H1 (cell line): ENCODE measurements around the gene EPHA2. TPM values are rescaled to one million over a fixed set of nuclear protein-coding genes. Genes with fewer than 3 reads are reported as not detected.

Experiments used
- CTCF ChIA-PET: fragments of 300-600 bp; sonication (Branson Sonifier 250); formaldehyde crosslinking; loops from one replicate; lab custom pipeline; 2021; ENCODE audit not compliant: partially characterized antibody; lab: Charles Lee
- POLR2A ChIA-PET: fragments of 300-600 bp; sonication (Branson Sonifier 250); formaldehyde crosslinking; loops from one replicate; lab custom pipeline; 2021; ENCODE audit warnings: inconsistent platforms; ENCODE audit not compliant: partially characterized antibody; lab: Charles Lee
- DNase-seq, 2 experiments: peaks; one replicate each; pipeline versions ENCODE4 v3.0.0 to v3.0.0-alpha.2; 2010 to 2022; ENCODE audit warnings: low spot score in 2 of 2, low read depth in 1 of 2, mixed read lengths in 1 of 2
- FAIRE-seq: peaks from 2 replicates; lab custom pipeline; 2011; peaks lifted over from hg19 to GRCh38; lab: Jason Lieb, UNC
- H2AFZ ChIP-seq: 2 replicates; pipeline ENCODE4 v1.8.1; 2012; ENCODE audit warnings: low read length, inconsistent platforms
- H2AK5ac ChIP-seq: 2 replicates; pipeline ENCODE4 v1.6.1; 2013; ENCODE audit warnings: low read depth, low read length
- H2BK120ac ChIP-seq: replicated peaks from 2 replicates; pipeline ENCODE3; 2013; ENCODE audit warnings: low read depth, low read length, inconsistent platforms
- H2BK12ac ChIP-seq: 2 replicates; pipeline ENCODE4 v1.6.1; 2013; ENCODE audit warnings: low read depth, low read length
- H2BK15ac ChIP-seq: 2 replicates; pipeline ENCODE4 v1.6.1; 2013; ENCODE audit warnings: low read length
- H2BK20ac ChIP-seq: 2 replicates; pipeline ENCODE4 v1.6.1; 2013; ENCODE audit warnings: low read length
- H2BK5ac ChIP-seq: 2 replicates; pipeline ENCODE4 v1.6.1; 2013; ENCODE audit warnings: low read depth, low read length
- H3K14ac ChIP-seq: 2 replicates; pipeline ENCODE4 v1.6.1; 2013; ENCODE audit warnings: inconsistent platforms; ENCODE audit not compliant: insufficient read length
- H3K18ac ChIP-seq: 2 replicates; pipeline ENCODE4 v1.6.1; 2013; ENCODE audit warnings: low read length; ENCODE audit errors: extremely low read depth
- H3K23ac ChIP-seq: 2 replicates; pipeline ENCODE4 v1.6.1; 2013; ENCODE audit warnings: inconsistent platforms; ENCODE audit not compliant: insufficient read length
- H3K23me2 ChIP-seq: 2 replicates; pipeline ENCODE4 v1.6.1; 2013; ENCODE audit warnings: low read depth, low read length
- H3K27ac ChIP-seq: 2 replicates; pipeline ENCODE4 v1.6.1; 2011; ENCODE audit warnings: low read depth, low read length, inconsistent platforms
- H3K27me3 ChIP-seq, 4 experiments: replicated peaks in 1 of 4; 1 replicate in 1 of 4; 2 replicates in 3 of 4; pipeline versions ENCODE4 v1.6.1 to v1.8.1; 2011 to 2013; ENCODE audit warnings: low read length in 3 of 4, mild to moderate bottlenecking in 3 of 4, inconsistent platforms in 2 of 4, mixed read lengths in 2 of 4, moderate library complexity in 1 of 4; ENCODE audit not compliant: control insufficient read depth in 3 of 4, insufficient read depth in 3 of 4; ENCODE audit errors: extremely low read depth in 1 of 4
- H3K36me3 ChIP-seq, 4 experiments: 2 replicates each; pipeline versions ENCODE4 v1.6.1 to v1.8.1; 2011 to 2013; ENCODE audit warnings: mild to moderate bottlenecking in 4 of 4, low read length in 3 of 4, moderate library complexity in 2 of 4, control low read depth in 1 of 4, inconsistent platforms in 1 of 4; ENCODE audit not compliant: insufficient read depth in 4 of 4, control insufficient read depth in 2 of 4
- H3K4ac ChIP-seq: replicated peaks from 2 replicates; pipeline ENCODE3; 2013; ENCODE audit warnings: low read length, low read depth, mixed read lengths, inconsistent platforms; ENCODE audit not compliant: insufficient read length
- H3K4me1 ChIP-seq, 4 experiments: replicated peaks in 1 of 4; 1 replicate in 1 of 4; 2 replicates in 3 of 4; pipeline versions ENCODE4 v1.6.1 to v1.8.1; 2011 to 2013; ENCODE audit warnings: low read length in 3 of 4, inconsistent platforms in 2 of 4, mixed read lengths in 1 of 4; ENCODE audit not compliant: insufficient read depth in 4 of 4, control insufficient read depth in 3 of 4
- H3K4me2 ChIP-seq, 2 experiments: 2 replicates each; pipeline versions ENCODE4 v1.6.1 to v1.8.1; 2011 to 2013; ENCODE audit warnings: low read depth in 2 of 2, low read length in 2 of 2, control low read depth in 1 of 2, inconsistent platforms in 1 of 2, mild to moderate bottlenecking in 1 of 2; ENCODE audit not compliant: insufficient read depth in 1 of 2
- H3K4me3 ChIP-seq, 4 experiments: fragments of 200-600, 300-600 bp in 1 of 4; sonication (generic), shearing (Covaris generic), sonication (Bioruptor Twin) in 1 of 4; 2 replicates each; pipeline versions ENCODE4 v1.5.1 to v1.8.1; 2011 to 2016; ENCODE audit warnings: low read length in 4 of 4, low read depth in 3 of 4, control low read depth in 2 of 4, inconsistent platforms in 2 of 4, mild to moderate bottlenecking in 2 of 4, mixed read lengths in 1 of 4, moderate library complexity in 1 of 4; ENCODE audit not compliant: insufficient read depth in 2 of 4; ENCODE audit errors: extremely low read depth in 1 of 4
- H3K56ac ChIP-seq: replicated peaks from 2 replicates; pipeline ENCODE3; 2013; ENCODE audit warnings: low read depth, mild to moderate bottlenecking, mixed read lengths, low read length, inconsistent platforms; ENCODE audit not compliant: insufficient read length
- H3K79me1 ChIP-seq: 2 replicates; pipeline ENCODE4 v1.6.1; 2013; ENCODE audit warnings: low read depth, low read length, control low read depth
- H3K79me2 ChIP-seq, 2 experiments: 2 replicates each; pipeline versions ENCODE4 v1.6.1 to v1.8.1; 2012 to 2013; ENCODE audit warnings: low read length in 2 of 2, mild to moderate bottlenecking in 2 of 2, inconsistent platforms in 1 of 2; ENCODE audit not compliant: insufficient read depth in 2 of 2, control insufficient read depth in 1 of 2
- H3K9ac ChIP-seq, 4 experiments: replicated peaks in 1 of 4; 1 replicate in 1 of 4; 2 replicates in 3 of 4; pipeline versions ENCODE4 v1.6.1 to v1.8.1; 2011 to 2013; ENCODE audit warnings: low read depth in 3 of 4, low read length in 3 of 4, control low read depth in 2 of 4, mild to moderate bottlenecking in 2 of 4, moderate library complexity in 2 of 4, inconsistent platforms in 1 of 4; ENCODE audit errors: extremely low read depth in 1 of 4
- H3K9me3 ChIP-seq, 2 experiments: 2 replicates each; pipeline versions ENCODE4 v1.6.1 to v1.8.1; 2012 to 2013; ENCODE audit warnings: mild to moderate bottlenecking in 2 of 2, moderate library complexity in 2 of 2, control low read depth in 1 of 2, inconsistent platforms in 1 of 2, low read depth in 1 of 2, low read length in 1 of 2, mixed read lengths in 1 of 2; ENCODE audit not compliant: insufficient read depth in 2 of 2
- H4K20me1 ChIP-seq, 2 experiments: replicated peaks in 1 of 2; 2 replicates each; pipeline versions ENCODE3 to v1.8.1; 2011 to 2013; ENCODE audit warnings: inconsistent platforms in 2 of 2, low read length in 2 of 2, mild to moderate bottlenecking in 1 of 2; ENCODE audit not compliant: insufficient read depth in 2 of 2, control insufficient read depth in 1 of 2
- H4K5ac ChIP-seq: 2 replicates; pipeline ENCODE4 v1.6.1; 2013; ENCODE audit warnings: low read length, low read depth, mixed read lengths, inconsistent platforms; ENCODE audit not compliant: insufficient read length
- H4K8ac ChIP-seq: 2 replicates; pipeline ENCODE4 v1.8.0; 2013; ENCODE audit warnings: mild to moderate bottlenecking, moderate library complexity, low read length, inconsistent platforms; ENCODE audit not compliant: insufficient read depth; ENCODE audit errors: extremely low read depth
- H4K91ac ChIP-seq: replicated peaks from 2 replicates; pipeline ENCODE3; 2013; ENCODE audit warnings: low read length, mixed read lengths, inconsistent platforms; ENCODE audit not compliant: insufficient read length
- CEBPB ChIP-seq: IDR thresholded peaks from 2 replicates; pipeline ENCODE4 v1.6.1; 2012; ENCODE audit warnings: low read depth, low read length
- KDM1A ChIP-seq: fragments of 200-600, 300-600 bp; sonication (generic); IDR thresholded peaks from 2 replicates; pipeline ENCODE4 v1.7.1; 2016; ENCODE audit warnings: mild to moderate bottlenecking, low read length, borderline replicate concordance
- WGBS, 2 experiments: shearing (Covaris generic) in 1 of 2; methylation state at CpG; one replicate each; pipeline versions ENCODE4 v1.1.6 to v1.1.7; 2013 to 2015; ENCODE audit warnings: low lambda C conversion rate in 2 of 2, mixed read lengths in 2 of 2, inconsistent platforms in 1 of 2, low coverage in 1 of 2, missing lambda C conversion rate in 1 of 2; ENCODE audit not compliant: insufficient replicate concordance in 2 of 2, insufficient coverage in 1 of 2, insufficient read length in 1 of 2; ENCODE audit errors: extremely low coverage in 1 of 2, missing lambda C conversion rate in 1 of 2; 5-methylcytosine and 5-hydroxymethylcytosine counted together
- polyA plus RNA-seq, 7 experiments: library from polyadenylated mRNA; depleted of rRNA in 3 of 7; stranded (reverse) in 5 of 7; unstranded in 2 of 7; fragments of >200 nt in 5 of 7; fragments of 200-250 nt in 2 of 7; gene quantifications; 1 replicate in 5 of 7; 2 replicates in 1 of 7; 4 replicates in 1 of 7; pipeline versions ENCODE4 v1.2.1 to v1.2.3, GENCODE V29; 2011 to 2013; ENCODE audit warnings: missing spikeins in 2 of 7, mixed read lengths in 2 of 7
- total RNA-seq: library from RNA; stranded (reverse); fragmentation: NEBNext Ultra II Directional; extraction: Animal tissue kit (Norgen Biotek cat#: 25700); gene quantifications from 2 replicates; pipeline ENCODE4 v1.2.1, GENCODE V29; 2021

Gene EPHA2
- total and polyA plus RNA-seq, 2 of the 8 experiments (the other 6 are each of a cell fraction or from before 2014, with no cell fraction given) = 26.8 to 33.6 TPM

- no peaks in the 10 kb centered on the region for H3K79me1 ChIP-seq
- peaks cover 0 to 18% (median 8%) of the 10 kb centered on the region in 4 experiments; a peak in 6 of 7 replicates for H3K4me1 ChIP-seq
- no peak overlapping the region for H3K4ac ChIP-seq
- no peaks in the 10 kb centered on the region for H4K20me1 ChIP-seq
- H3K4me2 ChIP-seq = no peak overlapping the region
- H3K27me3 ChIP-seq = no peaks in the 10 kb centered on the region; a peak in 1 of 7 replicates
- no peak overlapping the region for H4K8ac ChIP-seq
- DNase-seq = no peak
- no peak overlapping the region for H2AK5ac ChIP-seq
- H3K9me3 ChIP-seq = no peaks in the 10 kb centered on the region
- no peak overlapping the region; the same call in 1 of the 2 replicates for H3K18ac ChIP-seq
- no peak for FAIRE-seq
- TF ChIP-seq CEBPB (no peak), KDM1A (0 out of 2 replicates have a peak, but pooled peaks have one; percentile 18)
- H3K4me3 ChIP-seq = no peak overlapping the region
- H2BK20ac ChIP-seq = no peak overlapping the region
- H2BK12ac ChIP-seq = no peak overlapping the region
- H2BK15ac ChIP-seq = no peak overlapping the region
- no peak overlapping the region for H3K56ac ChIP-seq
- no peak overlapping the region for H3K9ac ChIP-seq
- WGBS, 2 experiments = 81% methylated on average over 19 of the region's 22 CpGs; no CpG with 5 or more reads in 1 of the 2 experiments
- H3K14ac ChIP-seq = no peak overlapping the region
- H3K79me2 ChIP-seq = no peaks in the 10 kb centered on the region
- no peaks in the 10 kb centered on the region for H3K36me3 ChIP-seq
- no peak overlapping the region; the same call in 1 of the 2 replicates for H2BK5ac ChIP-seq
- H2AFZ ChIP-seq = no peak overlapping the region
- H3K23ac ChIP-seq = no peak overlapping the region
- H4K5ac ChIP-seq = no peak overlapping the region
- H4K91ac ChIP-seq = no peak overlapping the region
- H2BK120ac ChIP-seq = no peak overlapping the region
- POLR2A ChIA-PET = interaction anchor here (0.7 to 1.4 kb wide), 9 partner anchors 9 to 60 kb away, joined by 3 to 9 read pairs (median 3); partner anchors contain the start of gene EPHA2
- CTCF ChIA-PET = interaction anchor here (0.5 to 6.4 kb wide), 5 partner anchors 11 to 94 kb away, joined by 3 to 53 read pairs (median 3); no protein-coding TSS in a partner anchor
- H3K23me2 ChIP-seq = no peaks in the 10 kb centered on the region
- no peak overlapping the region for H3K27ac ChIP-seq
Observed at GRCh38 chr1:16174886-16175598, 19.2 kb upstream of the EPHA2 start.
